ENCODE results near the gene ATAD5.

Gene ATAD5

DNA sequence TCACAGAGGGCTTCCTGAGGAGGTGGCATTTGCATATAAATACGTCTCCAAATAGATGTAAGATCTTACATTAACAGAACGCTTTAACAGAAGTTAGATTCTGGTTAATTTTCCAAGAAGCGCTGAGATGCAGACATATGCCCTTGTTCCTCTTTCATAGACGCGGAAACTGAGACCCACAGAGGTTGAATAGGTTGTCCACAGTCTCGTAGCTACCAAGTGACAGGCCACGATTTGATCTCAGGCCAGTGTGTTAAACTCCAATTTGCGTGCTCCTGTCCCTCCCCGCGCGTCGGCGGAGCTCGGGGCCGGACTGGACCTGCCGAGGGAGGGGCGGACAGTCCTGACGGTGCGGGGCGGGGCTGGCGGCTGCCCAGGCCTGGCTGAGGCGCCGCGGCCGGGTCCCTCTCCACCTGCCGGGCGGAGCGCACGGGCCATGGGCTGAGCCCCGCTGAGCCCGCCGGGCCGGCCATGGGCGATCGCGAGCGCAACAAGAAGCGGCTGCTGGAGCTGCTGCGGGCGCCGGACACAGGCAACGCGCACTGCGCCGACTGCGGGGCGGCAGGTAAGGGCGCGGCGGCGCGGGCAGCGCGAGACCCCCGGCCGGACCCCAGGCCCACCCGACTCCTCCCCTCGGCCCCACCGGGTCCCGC is 89.9 kb downstream of the ATAD5 start, which contains the start of gene ADAP2:
Gene ADAP2 (plus strand): TSS at position 402 of the 653 bp plus-strand sequence. CDS start 70 bp downstream, at position 472.
- no peak within 1 kb of the TSS for H3K9ac ChIP-seq
- no peak within 1 kb of the TSS for H3K27ac ChIP-seq
- no peak within 1 kb of the TSS for H3K4me2 ChIP-seq
- no peak within 1 kb of the TSS for H2AFZ ChIP-seq (ENCODE audit: low read depth)
- H3K36me3 ChIP-seq (ENCODE audit: insufficient read depth): no peaks in the 10 kb centered on the region
- no peak within 1 kb of the TSS for H3K4me3 ChIP-seq (IDR thresholded peaks at IDR 0.05; ENCODE audit: insufficient read depth, low read depth, low read length)
- no peaks in the 10 kb centered on the region for H3K27me3 ChIP-seq (ENCODE audit: insufficient read depth, low read depth)
- H3K4me1 ChIP-seq (ENCODE audit: low read depth, poor library complexity, severe bottlenecking): peaks cover 5% of the 10 kb centered on the region
- TF ChIP-seq, protein P1, sequence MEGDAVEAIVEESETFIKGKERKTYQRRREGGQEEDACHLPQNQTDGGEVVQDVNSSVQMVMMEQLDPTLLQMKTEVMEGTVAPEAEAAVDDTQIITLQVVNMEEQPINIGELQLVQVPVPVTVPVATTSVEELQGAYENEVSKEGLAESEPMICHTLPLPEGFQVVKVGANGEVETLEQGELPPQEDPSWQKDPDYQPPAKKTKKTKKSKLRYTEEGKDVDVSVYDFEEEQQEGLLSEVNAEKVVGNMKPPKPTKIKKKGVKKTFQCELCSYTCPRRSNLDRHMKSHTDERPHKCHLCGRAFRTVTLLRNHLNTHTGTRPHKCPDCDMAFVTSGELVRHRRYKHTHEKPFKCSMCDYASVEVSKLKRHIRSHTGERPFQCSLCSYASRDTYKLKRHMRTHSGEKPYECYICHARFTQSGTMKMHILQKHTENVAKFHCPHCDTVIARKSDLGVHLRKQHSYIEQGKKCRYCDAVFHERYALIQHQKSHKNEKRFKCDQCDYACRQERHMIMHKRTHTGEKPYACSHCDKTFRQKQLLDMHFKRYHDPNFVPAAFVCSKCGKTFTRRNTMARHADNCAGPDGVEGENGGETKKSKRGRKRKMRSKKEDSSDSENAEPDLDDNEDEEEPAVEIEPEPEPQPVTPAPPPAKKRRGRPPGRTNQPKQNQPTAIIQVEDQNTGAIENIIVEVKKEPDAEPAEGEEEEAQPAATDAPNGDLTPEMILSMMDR (conservative IDR thresholded peaks at IDR 0.05; ENCODE audit: low read depth, low read length): no peak
- H3K79me2 ChIP-seq (ENCODE audit: insufficient read depth, low read depth): no peaks in the 10 kb centered on the region
- H4K20me1 ChIP-seq (ENCODE audit: insufficient read depth): no peaks in the 10 kb centered on the region

DNA sequence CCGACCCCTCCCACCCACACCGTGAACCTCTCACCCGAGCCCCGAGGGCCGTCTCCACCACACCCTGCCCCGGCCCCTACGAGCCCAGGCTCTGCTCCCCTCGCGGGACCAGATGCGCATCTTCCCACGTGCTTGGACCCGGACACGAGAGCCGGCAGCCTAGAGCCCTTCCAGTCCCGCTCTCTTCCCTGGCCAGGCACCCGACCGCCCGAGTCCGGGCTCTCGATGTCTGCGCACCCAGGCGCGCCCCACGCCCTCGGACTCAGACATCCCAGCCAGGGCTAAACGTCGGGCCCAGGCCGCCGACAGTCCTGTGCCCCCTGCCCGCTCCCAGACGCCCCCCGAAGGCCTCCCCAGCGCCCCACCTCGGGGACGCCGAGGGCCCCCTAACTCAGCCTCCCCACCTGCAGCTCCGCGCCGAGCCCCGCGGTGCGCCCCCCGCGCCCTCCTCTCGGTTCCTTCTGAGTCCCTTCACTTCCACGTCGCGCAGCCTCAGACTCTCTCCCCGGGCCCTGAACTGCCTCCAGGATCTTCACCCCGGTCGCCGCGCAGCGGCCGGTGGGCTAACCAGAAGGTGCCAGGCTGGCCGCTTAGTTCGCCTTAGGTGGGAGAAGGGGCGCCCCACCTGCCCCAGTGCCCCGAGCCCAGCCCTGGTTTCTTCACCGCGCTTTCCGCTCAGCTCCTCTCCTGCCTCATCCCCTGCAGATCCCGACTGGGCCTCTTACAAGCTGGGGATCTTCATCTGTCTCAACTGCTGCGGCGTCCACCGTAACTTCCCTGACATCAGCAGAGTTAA is 90.7 kb downstream of the ATAD5 start:
- Histone ChIP-seq H3K79me2 (ENCODE audit: insufficient read depth, low read depth) (no peaks in the 10 kb centered on the region), H3K27me3 (ENCODE audit: insufficient read depth, low read depth) (no peaks in the 10 kb centered on the region), H3K9ac (no peak overlapping the region), H3K36me3 (ENCODE audit: insufficient read depth) (no peaks in the 10 kb centered on the region), H3K4me2 (no peak overlapping the region), H4K20me1 (ENCODE audit: insufficient read depth) (no peaks in the 10 kb centered on the region), H3K4me3 (IDR thresholded peaks at IDR 0.05; ENCODE audit: insufficient read depth, low read depth, low read length) (no peak overlapping the region), H3K4me1 (ENCODE audit: low read depth, poor library complexity, severe bottlenecking) (peaks cover 10% of the 10 kb centered on the region), H3K27ac (no peak overlapping the region), H2AFZ (ENCODE audit: low read depth) (no peak overlapping the region)
- TF ChIP-seq, protein P1 (conservative IDR thresholded peaks at IDR 0.05; ENCODE audit: low read depth, low read length): no peak

DNA sequence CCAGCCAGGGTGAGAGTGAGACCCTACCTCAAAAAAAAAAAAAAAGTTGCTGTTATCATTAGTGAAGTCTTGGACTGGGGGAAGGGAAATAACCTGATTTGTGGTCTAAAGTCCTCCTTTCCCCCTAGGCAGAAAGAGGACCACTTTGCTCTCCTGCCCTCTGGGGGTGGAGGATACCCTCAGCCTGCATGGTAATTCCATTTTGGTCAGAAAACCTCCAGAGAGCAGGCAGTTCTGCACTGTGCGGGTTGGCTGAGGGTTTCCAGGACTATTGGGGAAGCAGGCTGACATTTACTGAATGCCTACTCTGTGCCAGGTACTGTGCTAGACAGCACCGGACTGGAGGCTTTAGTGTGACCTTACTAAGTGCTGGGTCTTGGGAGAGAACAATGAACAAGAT is 92.6 kb downstream of the ATAD5 start:
- Histone ChIP-seq H3K9ac (no peak overlapping the region), H4K20me1 (ENCODE audit: insufficient read depth) (no peaks in the 10 kb centered on the region), H3K27ac (no peak overlapping the region), H3K4me1 (ENCODE audit: low read depth, poor library complexity, severe bottlenecking) (peaks cover 10% of the 10 kb centered on the region), H2AFZ (ENCODE audit: low read depth) (no peak overlapping the region), H3K36me3 (ENCODE audit: insufficient read depth) (no peaks in the 10 kb centered on the region), H3K27me3 (ENCODE audit: insufficient read depth, low read depth) (no peaks in the 10 kb centered on the region), H3K4me3 (IDR thresholded peaks at IDR 0.05; ENCODE audit: insufficient read depth, low read depth, low read length) (no peak overlapping the region), H3K79me2 (ENCODE audit: insufficient read depth, low read depth) (no peaks in the 10 kb centered on the region), H3K4me2 (no peak overlapping the region)
- TF ChIP-seq, protein P1 (conservative IDR thresholded peaks at IDR 0.05; ENCODE audit: low read depth, low read length): no peak

DNA sequence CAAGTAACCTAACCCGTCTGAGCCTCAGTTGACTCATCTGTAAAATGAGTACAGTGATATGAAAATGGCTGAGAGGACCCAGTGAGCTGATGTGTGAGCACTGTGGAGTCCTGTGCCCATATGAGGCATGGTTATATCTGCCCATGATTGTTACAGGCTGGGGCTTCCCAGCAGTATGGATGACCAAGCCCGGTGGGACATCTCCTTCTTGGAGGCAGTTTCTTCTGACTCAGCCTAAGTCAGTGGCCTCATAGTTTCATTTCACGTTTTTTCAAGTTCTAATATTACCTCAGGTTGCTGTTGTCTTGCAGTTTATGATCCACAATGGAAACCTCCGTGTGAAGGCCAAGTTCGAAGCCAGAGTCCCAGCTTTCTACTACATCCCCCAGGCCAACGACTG is 94.8 kb downstream of the ATAD5 start:
- TF ChIP-seq, protein P1 (conservative IDR thresholded peaks at IDR 0.05; ENCODE audit: low read depth, low read length): no peak
- peaks cover 10% of the 10 kb centered on the region for H3K4me1 ChIP-seq (ENCODE audit: low read depth, poor library complexity, severe bottlenecking)
- H3K27me3 ChIP-seq (ENCODE audit: insufficient read depth, low read depth): no peaks in the 10 kb centered on the region
- H3K79me2 ChIP-seq (ENCODE audit: insufficient read depth, low read depth): no peaks in the 10 kb centered on the region
- H3K9ac ChIP-seq: no peak overlapping the region
- no peaks in the 10 kb centered on the region for H3K36me3 ChIP-seq (ENCODE audit: insufficient read depth)
- no peak overlapping the region; the same call in 1 of the 2 replicates for H2AFZ ChIP-seq (ENCODE audit: low read depth)
- H3K4me2 ChIP-seq: no peak overlapping the region; the same call in 1 of the 2 replicates
- H4K20me1 ChIP-seq (ENCODE audit: insufficient read depth): no peaks in the 10 kb centered on the region
- H3K4me3 ChIP-seq (IDR thresholded peaks at IDR 0.05; ENCODE audit: insufficient read depth, low read depth, low read length): no peak overlapping the region
- H3K27ac ChIP-seq: no peak overlapping the region

Measured in KMS-11 (cell line).